Measurements from ENCODE around the gene PDE5A.
"Not testable (repeated sequence)": the region's sequence is repeated elsewhere in the genome, so short reads cannot be mapped to it uniquely, and the experiment has no call there.

PDE5A gene

DNA sequence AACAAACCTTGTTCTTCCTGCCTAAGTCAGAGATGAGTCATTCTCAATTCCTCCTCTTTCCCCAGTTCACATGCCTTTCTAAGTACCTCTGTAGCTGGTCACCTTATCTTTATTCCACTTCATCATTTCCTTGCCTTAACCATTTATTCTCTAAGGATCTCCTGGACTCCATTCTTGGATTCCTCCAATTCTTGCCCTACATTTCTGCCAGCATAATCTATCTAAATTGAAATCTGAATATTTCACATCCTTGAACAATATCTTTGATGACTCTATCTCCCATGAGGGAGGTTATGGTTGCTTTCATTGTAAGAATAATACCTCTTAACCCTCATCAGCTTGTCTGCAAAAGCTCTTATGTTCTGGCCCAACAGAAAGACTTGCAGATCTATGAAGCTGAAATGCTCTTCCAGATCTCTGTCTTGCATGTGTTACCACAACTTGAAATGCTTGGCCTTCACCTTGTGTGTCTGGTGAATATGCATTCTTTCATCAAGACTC lies 28.6 kb upstream of the PDE5A start:
- no peak overlapping the region for H3K4me3 ChIP-seq (ENCODE audit: low read length)
- no peak for TF ChIP-seq ZNF274 (IDR thresholded peaks at IDR 0.05; ENCODE audit: low read depth, low read length)

DNA sequence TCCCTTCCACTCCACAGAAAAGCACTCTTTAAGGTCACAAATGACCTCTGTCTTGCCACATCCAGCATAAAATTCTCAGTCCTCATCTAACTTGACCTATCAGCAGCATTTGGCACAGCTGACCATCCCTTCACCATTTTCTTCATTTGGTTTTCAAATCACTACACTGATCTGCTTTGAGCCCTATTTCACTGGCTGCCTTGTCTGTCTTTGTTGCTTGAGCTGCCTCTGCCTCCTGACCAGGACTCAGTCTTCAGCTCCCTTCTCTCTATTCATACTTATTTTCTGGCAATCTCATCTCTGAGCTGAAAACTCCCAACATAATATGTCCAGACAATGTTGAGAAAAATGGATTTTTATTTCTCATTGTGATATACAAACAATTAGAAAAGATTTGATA lies 27.7 kb upstream of the PDE5A start:
- no peak for TF ChIP-seq ZNF274 (IDR thresholded peaks at IDR 0.05; ENCODE audit: low read depth, low read length)
- H3K4me3 ChIP-seq (ENCODE audit: low read length), result no peak overlapping the region

DNA sequence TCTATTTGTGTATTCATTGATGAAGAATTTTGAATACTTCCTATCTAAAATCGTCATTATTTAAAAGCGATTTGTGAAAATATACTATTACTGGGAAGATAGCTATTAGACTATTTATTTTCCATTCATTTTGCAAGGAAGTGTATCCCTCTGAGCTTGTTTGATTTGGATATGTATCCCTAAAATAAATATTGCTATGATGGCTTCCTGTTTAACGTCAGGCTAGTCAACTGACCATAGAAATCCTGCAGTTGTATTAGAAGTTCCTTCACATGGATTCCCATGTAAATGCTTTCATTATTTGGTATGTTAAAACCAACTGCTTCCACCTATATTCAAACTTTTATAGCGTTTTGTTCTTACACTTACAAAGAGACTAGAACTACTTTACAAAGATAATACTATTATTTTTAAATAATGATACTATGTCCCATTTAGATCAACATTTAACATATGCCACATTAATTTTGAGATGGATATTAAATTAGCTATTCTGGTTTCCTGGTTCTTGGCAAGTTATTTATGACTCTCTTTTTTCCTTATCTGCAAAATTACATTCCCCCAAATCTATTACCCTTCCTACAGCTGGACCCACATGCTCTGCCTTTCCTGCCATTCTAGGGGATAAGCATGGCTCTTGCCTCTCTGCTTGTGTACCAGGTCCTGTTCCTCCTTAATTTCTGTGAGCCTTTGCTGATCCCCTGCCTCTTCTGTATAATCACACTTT lies 26.7 kb upstream of the PDE5A start:
- TF ChIP-seq ZNF274 (IDR thresholded peaks at IDR 0.05; ENCODE audit: low read depth, low read length), result no peak
- no peak overlapping the region for H3K4me3 ChIP-seq (ENCODE audit: low read length)

DNA sequence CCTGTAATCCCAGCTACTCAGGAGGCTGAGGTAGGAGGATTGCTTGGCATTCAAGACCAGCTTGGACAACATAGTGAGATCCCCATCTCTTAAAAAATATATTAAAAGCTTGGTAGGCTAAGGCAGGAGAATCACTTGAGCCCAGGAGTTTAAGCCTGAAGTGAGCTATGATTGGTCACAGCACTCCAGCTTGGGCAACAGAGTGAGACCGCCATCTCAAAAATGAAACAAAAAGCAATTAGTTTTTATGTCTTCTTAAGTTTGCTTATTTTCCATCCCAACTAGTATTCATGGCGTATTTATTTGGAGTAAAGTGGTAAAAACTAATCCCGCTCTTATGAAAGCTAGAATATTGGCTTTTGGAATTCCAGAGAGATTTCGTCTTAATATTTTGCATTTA lies 25.4 kb upstream of the PDE5A start:
- no peak overlapping the region for H3K4me3 ChIP-seq (ENCODE audit: low read length)
- TF ChIP-seq ZNF274 (IDR thresholded peaks at IDR 0.05; ENCODE audit: low read depth, low read length), result no peak

DNA sequence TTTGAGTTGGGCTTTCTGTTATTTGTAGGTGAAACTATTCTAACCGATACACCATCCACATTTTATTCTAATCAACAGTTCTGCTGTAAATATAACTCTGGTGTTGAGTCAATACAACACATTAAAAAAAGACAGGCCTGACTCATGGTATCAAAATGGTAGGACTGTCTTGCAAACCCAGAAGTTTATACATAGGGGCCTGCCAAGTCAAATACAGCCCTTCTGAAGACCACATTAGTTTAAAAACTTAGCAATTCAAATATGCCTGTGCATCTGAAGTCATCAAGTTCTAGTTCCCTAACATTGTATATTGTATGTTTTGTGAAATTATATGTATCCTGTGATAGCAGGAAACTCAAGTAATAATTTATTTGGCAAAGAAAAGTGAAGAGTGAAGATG lies 24.4 kb upstream of the PDE5A start:
- H3K4me3 ChIP-seq (ENCODE audit: low read length), result no peak overlapping the region
- TF ChIP-seq ZNF274 (IDR thresholded peaks at IDR 0.05; ENCODE audit: low read depth, low read length), result no peak

DNA sequence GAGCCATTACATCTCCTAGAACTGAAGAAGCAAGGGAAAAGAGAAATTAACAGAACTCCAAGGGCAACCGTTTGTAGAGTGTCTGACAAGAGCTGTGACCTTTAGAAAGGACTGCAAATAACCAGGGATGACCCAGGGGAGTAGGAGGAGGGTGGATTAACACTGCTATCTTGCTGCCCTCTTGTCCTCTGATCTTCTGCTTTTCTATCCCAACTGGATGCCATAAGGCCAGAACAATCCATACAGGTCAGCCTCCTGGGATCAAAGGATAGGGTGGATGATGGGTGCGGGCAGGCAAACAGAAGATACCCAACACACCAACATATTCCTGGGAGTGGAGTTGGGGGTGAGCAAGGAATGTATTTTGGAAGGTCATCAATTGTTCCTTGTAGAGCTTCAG lies 19.8 kb upstream of the PDE5A start:
- H3K4me3 ChIP-seq (ENCODE audit: low read length), result no peak overlapping the region
- no peak for TF ChIP-seq ZNF274 (IDR thresholded peaks at IDR 0.05; ENCODE audit: low read depth, low read length)

DNA sequence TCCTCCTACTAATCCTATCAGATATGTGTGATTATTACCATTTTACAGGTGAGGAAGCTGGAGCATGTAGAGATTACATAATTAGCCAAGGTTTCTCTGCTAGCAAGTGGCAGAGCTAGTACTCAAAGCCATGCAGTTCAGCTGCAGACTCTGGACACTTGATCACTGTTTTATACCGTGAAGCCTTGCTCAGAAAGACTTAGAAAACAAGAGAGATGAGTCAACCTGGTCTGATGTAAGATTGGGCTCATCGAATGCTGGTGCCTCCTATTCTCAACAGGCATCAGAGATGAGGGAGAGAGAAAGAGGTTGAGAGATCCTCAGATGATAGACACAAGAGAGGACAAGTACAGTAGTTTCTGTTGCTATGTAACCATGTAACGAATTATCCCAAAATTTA lies 19.0 kb upstream of the PDE5A start:
- TF ChIP-seq ZNF274 (IDR thresholded peaks at IDR 0.05; ENCODE audit: low read depth, low read length), result no peak
- H3K4me3 ChIP-seq (ENCODE audit: low read length), result no peak overlapping the region

DNA sequence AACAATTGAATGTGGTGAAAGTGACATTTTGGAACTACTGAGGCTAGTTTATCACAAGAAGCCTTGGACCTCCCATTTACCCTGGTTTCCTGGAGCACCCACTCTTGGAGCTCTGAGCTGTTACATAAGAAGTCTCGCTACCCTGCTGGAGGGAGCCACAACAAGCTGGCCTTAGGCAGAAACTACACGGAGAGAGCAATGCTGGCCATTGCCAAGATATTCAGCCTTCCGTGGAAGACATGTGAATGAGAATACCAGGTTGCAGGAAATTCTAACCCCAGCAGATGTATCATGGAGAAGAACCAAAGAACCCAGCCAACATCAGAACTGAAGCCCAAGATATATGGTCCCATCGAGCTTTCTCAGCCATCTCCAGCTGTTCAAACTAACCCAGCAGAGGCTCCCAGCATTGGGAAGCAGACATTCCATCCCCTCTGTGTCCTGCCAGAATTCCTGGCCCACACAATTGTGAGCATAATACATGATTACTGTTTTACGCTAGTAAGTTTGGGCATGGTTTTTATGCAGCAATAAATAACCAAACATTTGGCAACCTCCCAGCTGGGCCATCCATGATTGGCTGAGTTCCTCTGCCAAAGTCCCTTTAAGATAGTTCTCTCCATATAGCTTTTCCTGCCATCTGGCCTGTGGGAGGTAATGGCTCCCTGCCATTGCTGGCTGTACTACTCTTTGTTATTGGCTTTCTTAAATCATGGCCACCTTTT lies 17.9 kb upstream of the PDE5A start:
- no peak overlapping the region for H3K4me3 ChIP-seq (ENCODE audit: low read length)
- TF ChIP-seq ZNF274 (IDR thresholded peaks at IDR 0.05; ENCODE audit: low read depth, low read length), result no peak

DNA sequence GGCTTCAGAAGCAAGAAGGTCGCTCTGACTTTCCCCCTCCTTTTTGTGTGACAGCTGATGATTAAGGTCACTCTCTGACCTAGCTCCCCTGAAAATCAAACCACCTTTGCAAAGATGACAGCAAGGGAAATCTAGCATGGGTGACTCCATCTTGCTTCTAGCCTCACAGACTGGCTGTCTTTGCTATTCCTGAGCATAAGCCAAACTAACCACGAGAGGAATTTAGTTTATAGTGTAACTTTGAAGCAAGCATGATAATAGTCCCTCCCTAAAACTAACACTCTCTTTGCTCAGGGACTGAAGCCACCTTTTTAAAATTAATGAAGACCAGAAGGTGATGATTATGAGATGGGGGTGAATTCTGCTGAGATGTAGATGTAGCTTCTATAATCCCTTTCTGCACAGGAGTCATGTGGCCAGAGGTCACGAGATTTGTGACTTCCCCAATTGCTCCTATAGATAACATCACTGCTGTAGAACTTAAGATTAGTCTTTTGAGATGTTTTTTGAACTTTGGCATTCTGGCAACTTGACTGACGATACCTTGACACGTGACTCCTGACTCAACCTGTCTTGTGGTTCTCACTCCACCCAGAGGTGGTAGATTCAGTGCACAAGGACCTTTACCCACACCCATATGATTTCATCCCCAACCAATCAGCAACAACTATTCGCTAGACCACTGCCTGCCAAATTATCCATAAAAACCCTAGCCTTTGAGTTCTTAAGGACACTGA lies 14.9 kb upstream of the PDE5A start:
- no peak for TF ChIP-seq ZNF274 (IDR thresholded peaks at IDR 0.05; ENCODE audit: low read depth, low read length)
- H3K4me3 ChIP-seq (ENCODE audit: low read length), result no peak overlapping the region

DNA sequence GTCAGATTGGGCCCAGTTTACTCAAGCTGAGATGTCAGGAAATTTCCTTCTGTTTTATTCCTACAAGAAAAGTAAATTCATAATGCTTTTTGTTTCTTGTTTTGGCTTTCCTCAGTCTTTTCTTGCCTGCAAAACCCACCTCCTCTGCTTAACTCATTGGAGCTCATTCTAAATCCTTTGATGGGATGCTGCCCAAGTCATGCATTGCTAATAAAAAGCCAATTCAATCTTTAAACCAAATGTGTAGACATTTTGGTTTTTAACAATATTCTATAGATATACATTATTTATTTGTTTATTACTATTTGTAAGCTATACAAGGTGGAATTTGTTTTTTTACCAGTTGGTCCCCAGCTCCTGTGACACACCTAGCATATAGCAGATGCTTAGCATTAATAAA lies 13.2 kb upstream of the PDE5A start:
- H3K4me3 ChIP-seq (ENCODE audit: low read length), result no peak overlapping the region
- TF ChIP-seq ZNF274 (IDR thresholded peaks at IDR 0.05; ENCODE audit: low read depth, low read length), result no peak

DNA sequence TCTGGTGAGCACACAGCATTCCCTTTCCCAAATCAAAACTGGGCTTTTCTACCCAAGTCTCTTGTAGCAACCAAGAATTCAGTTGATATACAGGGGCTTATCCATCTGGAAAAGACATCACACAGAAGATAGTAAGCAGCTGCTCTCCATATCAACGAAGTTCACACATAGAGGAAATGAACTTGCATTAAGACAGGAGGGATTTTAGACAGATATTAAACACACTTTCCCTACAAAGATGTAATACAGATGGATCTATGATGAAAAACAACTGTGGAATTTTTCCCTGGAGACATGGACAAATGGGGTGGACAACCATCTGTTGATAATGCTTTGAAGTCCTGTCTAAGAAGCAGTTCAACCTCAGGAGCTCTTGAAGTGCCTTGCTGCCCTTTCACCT lies 9.8 kb upstream of the PDE5A start:
- no peak overlapping the region for H3K4me3 ChIP-seq (ENCODE audit: low read length)
- no peak for TF ChIP-seq ZNF274 (IDR thresholded peaks at IDR 0.05; ENCODE audit: low read depth, low read length)

DNA sequence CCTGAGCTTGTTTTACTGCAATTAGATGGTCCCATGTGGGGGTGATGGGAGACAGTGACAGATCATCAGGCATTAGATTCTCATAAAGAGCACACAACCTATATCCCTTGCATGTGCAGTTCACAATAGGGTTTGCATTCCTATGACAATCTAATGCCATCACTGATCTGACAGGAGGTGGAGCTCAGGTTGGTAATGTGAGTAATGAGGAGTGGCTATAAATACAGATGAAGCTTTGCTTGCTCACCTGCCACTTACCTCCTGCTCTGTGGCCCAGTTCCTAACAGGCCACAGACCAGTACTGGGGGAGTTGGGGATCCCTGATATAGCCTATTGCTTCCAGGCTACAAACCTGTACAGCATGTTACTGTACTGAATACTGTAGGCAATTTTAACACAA lies 8.2 kb upstream of the PDE5A start:
- H3K4me3 ChIP-seq (ENCODE audit: low read length), result not testable (repeated sequence)

DNA sequence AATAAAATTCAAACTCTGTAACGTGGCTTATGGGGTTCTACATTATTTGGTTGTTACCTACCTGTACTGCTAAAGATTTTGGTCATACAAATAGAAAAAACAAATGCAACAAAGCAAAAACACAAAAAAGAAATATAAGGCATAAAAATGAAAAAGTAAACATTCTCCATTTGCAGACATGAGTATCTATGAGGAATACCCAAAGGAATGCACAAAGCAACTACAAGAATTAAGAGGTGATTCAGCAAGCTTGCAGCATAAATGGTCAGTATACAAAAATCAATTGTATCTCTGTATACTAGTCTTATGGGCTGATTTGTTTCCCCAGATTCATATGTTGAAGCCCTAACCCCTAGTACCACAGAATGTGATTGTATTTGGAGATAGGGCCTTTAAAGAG lies 3.6 kb upstream of the PDE5A start:
- TF ChIP-seq ZNF274 (IDR thresholded peaks at IDR 0.05; ENCODE audit: low read depth, low read length), result no peak
- H3K4me3 ChIP-seq (ENCODE audit: low read length), result no peak overlapping the region

DNA sequence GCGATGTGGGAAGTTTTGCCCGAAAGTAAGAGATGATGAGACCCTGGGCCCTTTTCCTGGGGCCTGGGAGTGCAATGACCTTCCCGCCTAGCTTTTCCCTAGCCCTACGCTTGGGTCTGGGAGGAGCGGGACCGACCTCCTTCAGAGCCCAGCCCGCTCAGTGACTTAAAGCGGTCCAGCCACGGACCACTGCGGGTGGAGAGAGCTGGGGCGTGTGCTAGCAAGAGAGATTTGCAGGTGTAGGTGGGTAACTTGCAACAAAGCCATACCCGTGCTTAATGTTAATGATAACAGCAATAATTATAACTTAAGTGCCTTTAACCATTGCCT lies 503 bp upstream of the PDE5A start:
- H3K4me3 ChIP-seq (ENCODE audit: low read length), result peak overlapping the region; percentile 51; the same call in 1 of the 2 replicates
- TF ChIP-seq ZNF274 (IDR thresholded peaks at IDR 0.05; ENCODE audit: low read depth, low read length), result no peak
